Vagina (tissue), 2 donors: Measurements from ENCODE around the gene ERFE. TPM values are rescaled to one million over a fixed set of nuclear protein-coding genes. Genes with fewer than 3 reads are reported as not detected.

Experiments used
- DNase-seq, 2 donors: peaks; one replicate each; pipeline ENCODE4 v3.0.0-alpha.2; 2017; ENCODE audit errors: extremely low spot score in 2 of 2
- H3K27ac ChIP-seq: fragments of 200-600 bp; sonication (generic); one replicate; pipeline ENCODE4 v1.5.1; 2019
- H3K27me3 ChIP-seq: fragments of 200-600 bp; sonication (generic); one replicate; pipeline ENCODE4 v1.5.1; 2019
- H3K36me3 ChIP-seq, 2 donors: fragments of 200-600 bp; sonication (generic); one replicate each; pipeline ENCODE4 v1.5.1; 2017 to 2019
- H3K4me1 ChIP-seq: fragments of 200-600 bp; sonication (generic); one replicate; pipeline ENCODE4 v1.5.1; 2019
- H3K4me3 ChIP-seq, 2 donors: fragments of 200-600 bp; sonication (generic); 1 replicate in 1 of 2; 2 replicates in 1 of 2; pipeline ENCODE4 v1.5.1; 2016 to 2019
- H3K9me3 ChIP-seq: fragments of 200-600 bp; sonication (generic); one replicate; pipeline ENCODE4 v1.5.1; 2019
- POLR2A ChIP-seq, 2 donors: fragments of 450-650 bp; IDR thresholded peaks; one replicate each; pipeline ENCODE4 v1.6.1; 2017; ENCODE audit warnings: antibody characterized with exemption in 2 of 2, mild to moderate bottlenecking in 2 of 2, moderate library complexity in 2 of 2
- POLR2AphosphoS5 ChIP-seq, 2 donors: sonication (generic); formaldehyde crosslinking; IDR thresholded peaks; one replicate each; pipeline ENCODE4 v1.9.0; 2017; ENCODE audit warnings: antibody characterized with exemption in 2 of 2, mild to moderate bottlenecking in 2 of 2, low read depth in 1 of 2; ENCODE audit not compliant: insufficient read depth in 1 of 2
- intact Hi-C: fragments of 100-400 bp; cut with DNase I; formaldehyde crosslinking; loops from one replicate; pipeline ENCODE4 v1.15.1; 2023
- total RNA-seq: library from RNA; depleted of rRNA; stranded (reverse); fragments of >200 nt; gene quantifications from one replicate; pipeline ENCODE4 v1.2.3, GENCODE V29; 2016
- TF ChIP-seq, protein P1 (sequence below), 3 experiments: fragments of 450-650 bp in 2 of 3; fragments of 200-600 bp in 1 of 3; sonication (generic) in 1 of 3; IDR thresholded peaks; one replicate each; pipeline ENCODE4 v1.5.1; 2017 to 2019; ENCODE audit warnings: antibody characterized with exemption in 3 of 3, mild to moderate bottlenecking in 2 of 3, moderate library complexity in 2 of 3

The ERFE gene
- total RNA-seq, 1 donor from 2014 or later, result not detected

DNA sequence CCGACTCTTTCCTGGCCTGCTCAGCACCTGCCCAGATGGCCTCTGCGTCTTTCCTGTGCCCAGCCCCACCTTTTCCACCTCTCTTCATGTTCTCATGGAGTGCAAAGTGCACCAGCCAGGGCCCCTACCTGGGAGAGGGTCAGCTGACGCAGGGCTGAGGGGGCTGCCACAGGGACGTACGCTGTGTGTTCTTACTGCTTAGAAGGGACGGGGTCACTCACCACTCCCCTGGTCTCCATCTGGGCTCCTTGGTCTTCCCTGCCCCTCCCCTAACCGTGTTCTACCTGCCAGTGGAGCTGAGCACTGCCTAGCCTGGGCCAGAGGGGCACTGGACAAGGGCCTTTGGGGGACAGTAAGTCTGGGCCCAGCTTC, 8.6 kb downstream of the ERFE start:
- intact Hi-C loops, result no loop called here
- peaks cover 0 to 22% of the 10 kb centered on the region in 2 donors for H3K36me3 ChIP-seq
- DNase-seq, result no peak
- no peaks in the 10 kb centered on the region for H3K9me3 ChIP-seq
- no peak overlapping the region for H3K4me3 ChIP-seq
- H3K4me1 ChIP-seq, result peaks cover 28% of the 10 kb centered on the region
- no peak overlapping the region for H3K27ac ChIP-seq
- no peaks in the 10 kb centered on the region for H3K27me3 ChIP-seq
- TF ChIP-seq POLR2A (IDR thresholded peaks at IDR 0.05) (no peak), POLR2AphosphoS5 (IDR thresholded peaks at IDR 0.05; ENCODE audit: insufficient read depth in 1 of 2, low read depth in 1 of 2) (no peak)
- TF ChIP-seq, protein P1, sequence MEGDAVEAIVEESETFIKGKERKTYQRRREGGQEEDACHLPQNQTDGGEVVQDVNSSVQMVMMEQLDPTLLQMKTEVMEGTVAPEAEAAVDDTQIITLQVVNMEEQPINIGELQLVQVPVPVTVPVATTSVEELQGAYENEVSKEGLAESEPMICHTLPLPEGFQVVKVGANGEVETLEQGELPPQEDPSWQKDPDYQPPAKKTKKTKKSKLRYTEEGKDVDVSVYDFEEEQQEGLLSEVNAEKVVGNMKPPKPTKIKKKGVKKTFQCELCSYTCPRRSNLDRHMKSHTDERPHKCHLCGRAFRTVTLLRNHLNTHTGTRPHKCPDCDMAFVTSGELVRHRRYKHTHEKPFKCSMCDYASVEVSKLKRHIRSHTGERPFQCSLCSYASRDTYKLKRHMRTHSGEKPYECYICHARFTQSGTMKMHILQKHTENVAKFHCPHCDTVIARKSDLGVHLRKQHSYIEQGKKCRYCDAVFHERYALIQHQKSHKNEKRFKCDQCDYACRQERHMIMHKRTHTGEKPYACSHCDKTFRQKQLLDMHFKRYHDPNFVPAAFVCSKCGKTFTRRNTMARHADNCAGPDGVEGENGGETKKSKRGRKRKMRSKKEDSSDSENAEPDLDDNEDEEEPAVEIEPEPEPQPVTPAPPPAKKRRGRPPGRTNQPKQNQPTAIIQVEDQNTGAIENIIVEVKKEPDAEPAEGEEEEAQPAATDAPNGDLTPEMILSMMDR (IDR thresholded peaks at IDR 0.05), result no peak

DNA sequence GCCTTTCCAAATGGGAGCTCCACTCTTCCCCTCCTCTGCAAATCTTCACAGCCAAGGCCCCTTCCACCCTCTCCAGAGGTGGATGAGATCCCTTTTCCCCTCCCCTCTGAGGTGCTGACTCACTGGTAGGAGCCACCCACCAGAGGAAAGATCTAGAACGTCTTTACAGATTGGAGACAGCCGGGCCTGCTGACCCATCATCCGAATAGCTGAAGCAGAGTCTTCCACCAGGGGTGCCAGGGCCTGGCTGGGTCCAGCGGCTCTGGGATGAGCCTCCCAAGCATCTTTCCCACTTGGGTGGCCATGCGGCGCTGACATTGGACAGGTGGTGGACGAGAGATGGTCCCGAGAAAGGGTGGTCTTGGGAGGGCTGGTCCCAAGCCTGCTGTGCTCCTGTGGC, 9.0 kb downstream of the ERFE start:
- Histone ChIP-seq H3K36me3 (peaks cover 0 to 26% of the 10 kb centered on the region in 2 donors), H3K4me1 (peaks cover 28% of the 10 kb centered on the region)
- intact Hi-C loops, result no loop called here

DNA sequence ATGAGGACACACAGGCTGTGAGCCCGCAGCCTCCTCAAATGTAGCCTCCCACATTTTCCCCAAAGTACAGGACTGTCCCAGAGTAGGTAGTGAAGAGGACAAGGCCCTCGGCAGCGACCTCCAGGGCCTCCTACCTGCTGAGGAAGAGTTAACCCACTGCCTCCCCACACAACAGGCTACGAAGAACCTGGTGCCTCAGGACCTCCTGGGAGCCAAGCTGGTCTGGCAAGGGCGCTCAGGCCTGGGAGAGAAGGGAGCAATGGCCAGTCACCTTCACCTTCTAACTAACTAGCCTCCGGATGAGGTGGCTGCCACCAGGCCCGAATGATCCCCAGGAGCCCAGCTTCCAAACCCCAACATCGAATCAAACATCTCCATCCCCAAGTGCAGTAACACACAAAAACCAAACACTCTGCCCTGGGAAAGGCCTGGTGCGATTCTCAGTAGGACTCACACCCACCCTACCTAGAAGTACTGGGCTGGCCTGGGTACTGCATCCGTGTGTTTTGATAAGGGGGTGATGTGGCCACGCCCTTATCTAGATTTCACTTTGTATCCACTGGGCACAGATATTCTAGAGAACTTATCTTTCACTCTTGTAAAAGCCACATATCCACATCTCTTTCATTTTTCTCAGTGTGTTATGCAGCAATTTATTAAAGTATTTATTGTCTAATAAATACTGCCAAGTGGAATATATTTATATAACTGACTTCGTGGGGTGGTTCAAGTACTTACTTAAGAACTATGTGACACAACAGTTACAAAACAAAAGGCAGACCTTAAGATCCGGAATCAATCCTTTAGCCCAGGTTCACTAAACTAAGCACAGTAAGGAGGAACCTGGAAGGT, 9.7 kb downstream of the ERFE start:
- no peak for TF ChIP-seq POLR2AphosphoS5 (IDR thresholded peaks at IDR 0.05; ENCODE audit: insufficient read depth in 1 of 2, low read depth in 1 of 2)
- TF ChIP-seq, protein P1 (IDR thresholded peaks at IDR 0.05), result no peak
- no peak for TF ChIP-seq POLR2A (IDR thresholded peaks at IDR 0.05)
- Histone ChIP-seq H3K27ac (no peak overlapping the region), H3K27me3 (no peaks in the 10 kb centered on the region), H3K4me1 (peaks cover 28% of the 10 kb centered on the region), H3K36me3 (peaks cover 0 to 33% of the 10 kb centered on the region in 2 donors), H3K9me3 (no peaks in the 10 kb centered on the region), H3K4me3 (no peak overlapping the region)
- intact Hi-C loops, result no loop called here
- DNase-seq, result no peak

More for the DNA sequence above, 9.0 kb downstream of the ERFE start:
- Histone ChIP-seq H3K9me3 (no peaks in the 10 kb centered on the region), H3K4me3 (no peak overlapping the region), H3K27me3 (no peaks in the 10 kb centered on the region), H3K27ac (no peak overlapping the region)
- no peak for DNase-seq
- TF ChIP-seq POLR2A (IDR thresholded peaks at IDR 0.05), result no peak
- TF ChIP-seq POLR2AphosphoS5 (IDR thresholded peaks at IDR 0.05; ENCODE audit: insufficient read depth in 1 of 2, low read depth in 1 of 2), result no peak
- TF ChIP-seq, protein P1 (IDR thresholded peaks at IDR 0.05), result no peak

DNA sequence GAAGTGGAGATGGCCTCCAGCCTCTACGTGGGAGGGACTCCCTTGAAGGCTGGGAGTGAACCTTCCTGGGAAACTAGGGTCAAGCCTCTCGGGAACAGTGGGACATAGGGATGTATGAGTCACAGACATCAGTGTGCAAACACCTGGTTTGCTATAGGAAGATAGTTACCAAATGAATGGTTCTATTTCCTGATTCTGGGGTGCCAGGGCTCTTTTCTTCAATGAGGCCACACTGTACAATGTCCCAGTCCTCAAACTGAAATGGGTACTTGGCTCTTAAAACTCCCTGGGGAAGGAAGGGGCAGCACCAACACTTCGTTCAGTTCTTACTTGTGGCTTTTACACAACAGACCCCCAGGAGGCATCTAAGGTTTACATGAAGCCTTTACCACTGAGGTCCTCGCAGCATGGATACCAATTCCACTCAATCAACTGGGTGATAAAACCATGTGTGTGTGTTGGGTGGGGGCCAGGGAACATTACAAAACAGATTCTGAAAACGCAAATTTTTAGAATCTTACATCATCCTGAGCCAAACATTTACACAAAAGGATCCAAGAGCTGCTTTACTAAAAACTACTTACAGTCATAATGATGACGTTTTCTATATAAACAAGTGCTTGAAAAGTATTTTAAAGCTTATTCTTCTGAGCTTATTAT, 10.4 kb downstream of the ERFE start:
- no peak overlapping the region for H3K27ac ChIP-seq
- intact Hi-C loops, result no loop called here
- TF ChIP-seq, protein P1 (IDR thresholded peaks at IDR 0.05), result no peak
- no peak for TF ChIP-seq POLR2A (IDR thresholded peaks at IDR 0.05)
- no peak for TF ChIP-seq POLR2AphosphoS5 (IDR thresholded peaks at IDR 0.05; ENCODE audit: insufficient read depth in 1 of 2, low read depth in 1 of 2)
- peaks cover 24% of the 10 kb centered on the region for H3K4me1 ChIP-seq
- no peaks in the 10 kb centered on the region for H3K27me3 ChIP-seq
- H3K4me3 ChIP-seq, result no peak overlapping the region
- no peaks in the 10 kb centered on the region for H3K9me3 ChIP-seq
- DNase-seq, result no peak
- H3K36me3 ChIP-seq, result peaks cover 0 to 40% of the 10 kb centered on the region in 2 donors
